ENCODE measurements around the gene NAP1L1. TPM values are rescaled to one million over a fixed set of nuclear protein-coding genes. Genes with fewer than 3 reads are reported as not detected.

The NAP1L1 gene
- total RNA-seq, 1 experiment from 2014 or later: 946 TPM

DNA sequence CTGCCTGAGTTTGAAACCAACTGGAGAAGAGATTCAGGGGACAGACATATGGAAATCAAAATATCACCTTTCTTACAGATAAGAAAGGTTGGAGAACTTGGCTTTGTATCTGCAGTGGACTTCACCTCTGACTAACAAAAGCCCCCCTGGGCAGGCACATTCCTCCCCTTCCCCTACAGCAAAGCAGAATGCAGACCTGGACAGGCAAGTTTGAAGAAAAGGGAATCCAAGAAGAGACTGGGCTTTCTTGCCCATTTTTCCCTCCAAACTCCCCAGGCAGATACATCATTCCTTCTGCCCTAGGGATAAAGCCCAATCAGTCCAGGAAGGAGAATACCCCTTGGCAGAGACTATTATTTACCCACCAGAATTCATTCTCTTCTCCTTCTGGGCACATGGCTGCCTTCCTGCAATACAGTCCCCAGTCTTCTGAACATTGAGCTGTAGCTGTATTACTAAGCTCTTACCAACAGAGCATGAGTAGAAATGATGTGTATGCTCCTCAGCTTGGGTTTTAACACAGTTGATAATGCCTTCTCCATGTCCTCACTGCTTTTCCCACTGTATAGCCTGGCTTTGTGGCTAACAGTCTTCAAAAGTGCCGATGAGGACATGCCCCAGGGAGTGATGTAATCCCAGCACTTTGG, 17.4 kb upstream of the NAP1L1 start:
- DNase-seq (ENCODE audit: low spot score): peak; percentile 36
- no peaks in the 10 kb centered on the region for H3K27me3 Mint-ChIP-seq (ENCODE audit: low read depth)
- no peaks in the 10 kb centered on the region for H3K9me3 Mint-ChIP-seq
- ChIA-PET POLR2A (no interaction called here), CTCF (no interaction called here)
- no peak overlapping the region for H3K4me3 Mint-ChIP-seq
- peak; percentile 93 for ATAC-seq
- H3K27ac Mint-ChIP-seq: peak overlapping the region; percentile 65
- peaks cover 21% of the 10 kb centered on the region for H3K4me1 Mint-ChIP-seq
- TF ChIP-seq ATF1 (CRISPR knock-in tag; IDR thresholded peaks at IDR 0.05) (no peak), ZNF396 (CRISPR knock-in tag; IDR thresholded peaks at IDR 0.05; ENCODE audit: borderline replicate concordance) (no peak), KAT7 (CRISPR knock-in tag; IDR thresholded peaks at IDR 0.05; ENCODE audit: borderline replicate concordance) (no peak), FOXP1 (CRISPR knock-in tag; IDR thresholded peaks at IDR 0.05; ENCODE audit: borderline replicate concordance) (no peak), ZNF512 (CRISPR knock-in tag; IDR thresholded peaks at IDR 0.05; ENCODE audit: borderline replicate concordance) (no peak), GTF2I (CRISPR knock-in tag; conservative IDR thresholded peaks at IDR 0.05) (no peak), JAZF1 (CRISPR knock-in tag; IDR thresholded peaks at IDR 0.05) (no peak)
- TF ChIP-seq, protein P1, sequence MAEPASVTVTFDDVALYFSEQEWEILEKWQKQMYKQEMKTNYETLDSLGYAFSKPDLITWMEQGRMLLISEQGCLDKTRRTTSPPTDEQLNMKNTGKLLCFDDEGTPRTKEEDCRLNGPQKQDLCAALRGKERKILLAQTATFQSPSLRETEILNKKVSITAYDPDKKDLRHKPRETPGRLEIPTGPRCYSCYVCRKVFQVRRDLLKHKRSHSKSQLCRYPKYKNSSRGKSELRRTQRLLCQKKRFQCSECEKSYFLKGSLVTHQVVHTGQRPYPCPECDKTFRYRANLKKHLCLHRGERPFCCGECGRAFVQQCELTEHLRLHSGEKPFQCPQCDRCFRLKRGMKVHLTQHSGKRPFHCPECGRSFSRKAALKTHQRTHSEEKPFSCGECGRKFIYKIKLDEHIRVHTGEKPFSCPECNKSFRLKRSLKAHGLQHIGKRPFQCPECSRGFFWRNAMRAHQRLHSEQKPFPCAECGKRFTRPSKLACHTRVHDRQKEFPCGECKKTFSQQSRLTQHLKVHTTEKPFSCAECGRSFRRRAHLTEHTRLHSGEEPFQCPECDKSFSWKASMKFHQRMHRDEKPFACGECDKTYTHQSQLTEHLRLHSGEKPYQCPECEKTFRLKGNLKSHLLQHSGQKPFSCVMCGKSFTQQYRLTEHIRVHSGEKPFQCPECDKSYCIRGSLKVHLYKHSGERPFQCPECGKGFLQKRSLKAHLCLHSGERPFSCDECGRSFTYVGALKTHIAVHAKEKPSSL (CRISPR knock-in tag; conservative IDR thresholded peaks at IDR 0.05): no peak
- TF ChIP-seq, protein P2, sequence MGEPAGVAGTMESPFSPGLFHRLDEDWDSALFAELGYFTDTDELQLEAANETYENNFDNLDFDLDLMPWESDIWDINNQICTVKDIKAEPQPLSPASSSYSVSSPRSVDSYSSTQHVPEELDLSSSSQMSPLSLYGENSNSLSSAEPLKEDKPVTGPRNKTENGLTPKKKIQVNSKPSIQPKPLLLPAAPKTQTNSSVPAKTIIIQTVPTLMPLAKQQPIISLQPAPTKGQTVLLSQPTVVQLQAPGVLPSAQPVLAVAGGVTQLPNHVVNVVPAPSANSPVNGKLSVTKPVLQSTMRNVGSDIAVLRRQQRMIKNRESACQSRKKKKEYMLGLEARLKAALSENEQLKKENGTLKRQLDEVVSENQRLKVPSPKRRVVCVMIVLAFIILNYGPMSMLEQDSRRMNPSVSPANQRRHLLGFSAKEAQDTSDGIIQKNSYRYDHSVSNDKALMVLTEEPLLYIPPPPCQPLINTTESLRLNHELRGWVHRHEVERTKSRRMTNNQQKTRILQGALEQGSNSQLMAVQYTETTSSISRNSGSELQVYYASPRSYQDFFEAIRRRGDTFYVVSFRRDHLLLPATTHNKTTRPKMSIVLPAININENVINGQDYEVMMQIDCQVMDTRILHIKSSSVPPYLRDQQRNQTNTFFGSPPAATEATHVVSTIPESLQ (CRISPR knock-in tag; IDR thresholded peaks at IDR 0.05): no peak
- TF ChIP-seq, protein P3, sequence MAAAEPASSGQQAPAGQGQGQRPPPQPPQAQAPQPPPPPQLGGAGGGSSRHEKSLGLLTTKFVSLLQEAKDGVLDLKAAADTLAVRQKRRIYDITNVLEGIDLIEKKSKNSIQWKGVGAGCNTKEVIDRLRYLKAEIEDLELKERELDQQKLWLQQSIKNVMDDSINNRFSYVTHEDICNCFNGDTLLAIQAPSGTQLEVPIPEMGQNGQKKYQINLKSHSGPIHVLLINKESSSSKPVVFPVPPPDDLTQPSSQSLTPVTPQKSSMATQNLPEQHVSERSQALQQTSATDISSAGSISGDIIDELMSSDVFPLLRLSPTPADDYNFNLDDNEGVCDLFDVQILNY (CRISPR knock-in tag; IDR thresholded peaks at IDR 0.05): no peak
- TF ChIP-seq, protein P4, sequence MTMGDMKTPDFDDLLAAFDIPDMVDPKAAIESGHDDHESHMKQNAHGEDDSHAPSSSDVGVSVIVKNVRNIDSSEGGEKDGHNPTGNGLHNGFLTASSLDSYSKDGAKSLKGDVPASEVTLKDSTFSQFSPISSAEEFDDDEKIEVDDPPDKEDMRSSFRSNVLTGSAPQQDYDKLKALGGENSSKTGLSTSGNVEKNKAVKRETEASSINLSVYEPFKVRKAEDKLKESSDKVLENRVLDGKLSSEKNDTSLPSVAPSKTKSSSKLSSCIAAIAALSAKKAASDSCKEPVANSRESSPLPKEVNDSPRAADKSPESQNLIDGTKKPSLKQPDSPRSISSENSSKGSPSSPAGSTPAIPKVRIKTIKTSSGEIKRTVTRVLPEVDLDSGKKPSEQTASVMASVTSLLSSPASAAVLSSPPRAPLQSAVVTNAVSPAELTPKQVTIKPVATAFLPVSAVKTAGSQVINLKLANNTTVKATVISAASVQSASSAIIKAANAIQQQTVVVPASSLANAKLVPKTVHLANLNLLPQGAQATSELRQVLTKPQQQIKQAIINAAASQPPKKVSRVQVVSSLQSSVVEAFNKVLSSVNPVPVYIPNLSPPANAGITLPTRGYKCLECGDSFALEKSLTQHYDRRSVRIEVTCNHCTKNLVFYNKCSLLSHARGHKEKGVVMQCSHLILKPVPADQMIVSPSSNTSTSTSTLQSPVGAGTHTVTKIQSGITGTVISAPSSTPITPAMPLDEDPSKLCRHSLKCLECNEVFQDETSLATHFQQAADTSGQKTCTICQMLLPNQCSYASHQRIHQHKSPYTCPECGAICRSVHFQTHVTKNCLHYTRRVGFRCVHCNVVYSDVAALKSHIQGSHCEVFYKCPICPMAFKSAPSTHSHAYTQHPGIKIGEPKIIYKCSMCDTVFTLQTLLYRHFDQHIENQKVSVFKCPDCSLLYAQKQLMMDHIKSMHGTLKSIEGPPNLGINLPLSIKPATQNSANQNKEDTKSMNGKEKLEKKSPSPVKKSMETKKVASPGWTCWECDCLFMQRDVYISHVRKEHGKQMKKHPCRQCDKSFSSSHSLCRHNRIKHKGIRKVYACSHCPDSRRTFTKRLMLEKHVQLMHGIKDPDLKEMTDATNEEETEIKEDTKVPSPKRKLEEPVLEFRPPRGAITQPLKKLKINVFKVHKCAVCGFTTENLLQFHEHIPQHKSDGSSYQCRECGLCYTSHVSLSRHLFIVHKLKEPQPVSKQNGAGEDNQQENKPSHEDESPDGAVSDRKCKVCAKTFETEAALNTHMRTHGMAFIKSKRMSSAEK (CRISPR knock-in tag; IDR thresholded peaks at IDR 0.05; ENCODE audit: borderline replicate concordance): no peak
- H3K36me3 Mint-ChIP-seq: no peaks in the 10 kb centered on the region

DNA sequence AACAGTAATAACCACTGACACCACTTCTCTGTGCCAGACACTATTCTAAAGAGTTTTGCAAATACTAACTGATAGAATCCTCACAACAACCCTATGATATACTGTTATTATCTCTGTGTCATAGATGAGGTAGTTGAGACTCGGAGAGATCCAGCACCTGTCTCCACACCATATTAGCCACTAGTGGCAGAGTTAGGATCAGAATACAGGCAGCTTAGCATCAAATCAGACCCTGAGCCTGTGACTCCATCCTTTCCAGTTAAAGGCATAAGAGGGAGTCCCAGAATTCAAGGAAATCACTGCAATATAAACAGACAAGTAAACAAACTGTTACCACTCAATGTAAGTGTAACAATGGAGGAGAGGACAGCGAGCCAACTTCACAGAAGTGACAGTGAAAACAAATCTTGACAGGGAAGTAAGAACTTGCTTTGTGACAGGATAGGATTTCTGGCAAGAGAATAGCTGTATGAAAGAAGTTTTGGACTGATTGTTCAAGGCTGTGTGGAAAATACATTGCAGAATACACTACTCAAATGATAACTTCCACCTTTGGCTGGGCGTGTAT, 11.7 kb upstream of the NAP1L1 start:
- ATAC-seq (no peak), DNase-seq (ENCODE audit: low spot score) (no peak)
- Mint-ChIP-seq H3K27me3 (ENCODE audit: low read depth) (no peaks in the 10 kb centered on the region), H3K36me3 (no peaks in the 10 kb centered on the region), H3K4me3 (no peak overlapping the region), H3K27ac (0 out of 2 replicates have a peak overlapping the region, but pooled peaks have one; percentile 13), H3K9me3 (no peaks in the 10 kb centered on the region), H3K4me1 (peaks cover 7% of the 10 kb centered on the region)
- ChIA-PET CTCF (no interaction called here), POLR2A (no interaction called here)
- TF ChIP-seq MYBL2 (CRISPR knock-in tag; IDR thresholded peaks at IDR 0.05) (no peak), ESRRA (CRISPR knock-in tag; IDR thresholded peaks at IDR 0.05; ENCODE audit: borderline replicate concordance) (no peak), ZNF281 (CRISPR knock-in tag; IDR thresholded peaks at IDR 0.05) (no peak), TEAD1 (CRISPR knock-in tag; IDR thresholded peaks at IDR 0.05) (no peak), NFYB (CRISPR knock-in tag; conservative IDR thresholded peaks at IDR 0.05; ENCODE audit: low read depth) (no peak), EMX1 (CRISPR knock-in tag; IDR thresholded peaks at IDR 0.05) (no peak), FOXP1 (CRISPR knock-in tag; IDR thresholded peaks at IDR 0.05; ENCODE audit: borderline replicate concordance) (no peak), CREM (CRISPR knock-in tag; IDR thresholded peaks at IDR 0.05) (no peak), JUN (CRISPR knock-in tag; IDR thresholded peaks at IDR 0.05) (no peak)
- TF ChIP-seq, protein P5, sequence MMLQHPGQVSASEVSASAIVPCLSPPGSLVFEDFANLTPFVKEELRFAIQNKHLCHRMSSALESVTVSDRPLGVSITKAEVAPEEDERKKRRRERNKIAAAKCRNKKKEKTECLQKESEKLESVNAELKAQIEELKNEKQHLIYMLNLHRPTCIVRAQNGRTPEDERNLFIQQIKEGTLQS (CRISPR knock-in tag; conservative IDR thresholded peaks at IDR 0.05): no peak

All from WTC11 (cell line).